Measurements from ENCODE around the gene SAP30. TPM values are rescaled to one million over a fixed set of nuclear protein-coding genes. Genes with fewer than 3 reads are reported as not detected.
A peak's percentile ranks its signal among the peaks of the same experiment; 100 is the strongest.

The SAP30 gene
- total and polyA plus RNA-seq, 12 donors = 4.4 to 39.1 (median 12.6) TPM

- Histone ChIP-seq H3K27ac (no peak overlapping the region), H3K36me3 (replicated peaks in 1 of 2) (no peaks in the 10 kb centered on the region), H3K4me3 (no peak overlapping the region), H3K27me3 (no peaks in the 10 kb centered on the region), H3K9me3 (replicated peaks in 1 of 3) (no peaks in the 10 kb centered on the region), H3K4me1 (replicated peaks in 1 of 2) (no peaks in the 10 kb centered on the region)
- DNase-seq = no peak
- TF ChIP-seq POLR2A (IDR thresholded peaks at IDR 0.05) (no peak), CTCF (IDR thresholded peaks at IDR 0.05) (no peak)
- 72 to 80% (median 79%) methylated on average over 2 of the region's 2 CpGs for WGBS, 4 donors
- intact Hi-C loops (cut with DNase I) = no loop called here
Observed at GRCh38 chr4:173357939-173358338, 12.8 kb upstream of the SAP30 start.

GRCh38 chr4:173360587-173361221 lies 10.1 kb upstream of the SAP30 start:
- TF ChIP-seq CTCF (IDR thresholded peaks at IDR 0.05) (peak in 2 of 6 experiments; percentile 34 to 38), POLR2A (IDR thresholded peaks at IDR 0.05) (no peak)
- intact Hi-C loops (cut with DNase I) = no loop called here
- WGBS, 4 donors = 49 to 60% (median 54%) methylated on average over 5 of the region's 5 CpGs
- Histone ChIP-seq H3K27me3 (no peaks in the 10 kb centered on the region), H3K4me1 (replicated peaks in 1 of 2) (no peaks in the 10 kb centered on the region), H3K36me3 (replicated peaks in 1 of 2) (no peaks in the 10 kb centered on the region), H3K4me3 (no peak overlapping the region), H3K9me3 (replicated peaks in 1 of 3) (no peaks in the 10 kb centered on the region), H3K27ac (no peak overlapping the region)
- no peak for DNase-seq

- intact Hi-C loops (cut with DNase I) = no loop called here
- H3K4me3 ChIP-seq = no peak overlapping the region
- H3K9me3 ChIP-seq (replicated peaks in 1 of 3) = no peaks in the 10 kb centered on the region
- DNase-seq = no peak
- H3K36me3 ChIP-seq (replicated peaks in 1 of 2) = no peaks in the 10 kb centered on the region
- no peaks in the 10 kb centered on the region for H3K4me1 ChIP-seq (replicated peaks in 1 of 2)
- H3K27me3 ChIP-seq = no peaks in the 10 kb centered on the region
- TF ChIP-seq POLR2A (IDR thresholded peaks at IDR 0.05) = no peak
- 85 to 87% (median 87%) methylated on average over 3 of the region's 3 CpGs for WGBS, 4 donors
- no peak overlapping the region for H3K27ac ChIP-seq
Observed at GRCh38 chr4:173362666-173363065, 8.1 kb upstream of the SAP30 start.

GRCh38 chr4:173365359-173365996 lies 5.3 kb upstream of the SAP30 start:
- WGBS, 4 donors = 38 to 52% (median 43%) methylated on average over 2 of the region's 2 CpGs
- H3K27me3 ChIP-seq = no peaks in the 10 kb centered on the region
- no peak overlapping the region for H3K27ac ChIP-seq
- no peaks in the 10 kb centered on the region for H3K36me3 ChIP-seq (replicated peaks in 1 of 2)
- no peaks in the 10 kb centered on the region for H3K9me3 ChIP-seq (replicated peaks in 1 of 3)
- no peak overlapping the region for H3K4me3 ChIP-seq
- peaks cover 0 to 5% of the 10 kb centered on the region in 2 donors for H3K4me1 ChIP-seq (replicated peaks in 1 of 2)
- no peak for DNase-seq
- TF ChIP-seq POLR2A (IDR thresholded peaks at IDR 0.05) (no peak), CTCF (IDR thresholded peaks at IDR 0.05) (no peak)
- intact Hi-C loops (cut with DNase I) = no loop called here

- no peak for DNase-seq
- TF ChIP-seq POLR2A (IDR thresholded peaks at IDR 0.05) (no peak), CTCF (IDR thresholded peaks at IDR 0.05) (no peak)
- H3K9me3 ChIP-seq (replicated peaks in 1 of 3) = no peaks in the 10 kb centered on the region
- H3K27me3 ChIP-seq = no peaks in the 10 kb centered on the region
- intact Hi-C loops (cut with DNase I) = no loop called here
- peaks cover 0 to 5% of the 10 kb centered on the region in 2 donors for H3K4me1 ChIP-seq (replicated peaks in 1 of 2)
- H3K4me3 ChIP-seq = no peak overlapping the region
- no peaks in the 10 kb centered on the region for H3K36me3 ChIP-seq (replicated peaks in 1 of 2)
- no peak overlapping the region for H3K27ac ChIP-seq
Observed at GRCh38 chr4:173367285-173367684, 3.5 kb upstream of the SAP30 start.
